Heart left ventricle (tissue), 13 donors: ENCODE data around the gene FASN.
A peak's percentile ranks its signal among the peaks of the same experiment; 100 is the strongest.

ENCODE experiments used
- POLR2A ChIP-seq, 2 donors: fragments of 450-650 bp; IDR thresholded peaks; one replicate each; pipeline ENCODE4 v1.6.1; 2017; ENCODE audit warnings: antibody characterized with exemption in 2 of 2, mild to moderate bottlenecking in 2 of 2, moderate library complexity in 2 of 2
- TF ChIP-seq, protein P1 (sequence below), 12 donors: fragments of 200-600 bp; sonication (generic) in 4 of 12; IDR thresholded peaks; one replicate each; pipeline versions ENCODE4 v1.5.0 to v1.8.0; 2018 to 2022; ENCODE audit warnings: antibody characterized with exemption in 12 of 12, mild to moderate bottlenecking in 5 of 12
- donor health status: ischemic (EF 13 %, LVEDD 7.1; RV severe dilation, severe dysfunction).
- donor health status: DM: no; HTN: yes; CAD: no.
- donor health status: DM: no; HTN: no; CAD: no.
- donor health status: ischemic (EF 25% LVEDD 6.9; RV normal size, moderate dysfunction).
- donor health status: ischemic (EF 25% LVEDD 5.7; RV mildly dilated, moderate dysfunction).
- donor health status: ischemic (EF 35%, LVEDD 5.7; RV mildly dilated, moderate dysfunction).
- donor health status: nonischemic (EF 11% LVEDD 7.7; RV severe dilation, severe dysfunction).
- donor health status: DM: yes; HTN: yes; CAD: no.
- donor health status: PGD.
- donor health status: ischemic (EF 29% LVEDD 5.4; RV normal size, mild dysfunction).
- donor health status: nonischemic (EF 23%, LVEDD 6.1; RV moderate dilation, normal function).

DNA sequence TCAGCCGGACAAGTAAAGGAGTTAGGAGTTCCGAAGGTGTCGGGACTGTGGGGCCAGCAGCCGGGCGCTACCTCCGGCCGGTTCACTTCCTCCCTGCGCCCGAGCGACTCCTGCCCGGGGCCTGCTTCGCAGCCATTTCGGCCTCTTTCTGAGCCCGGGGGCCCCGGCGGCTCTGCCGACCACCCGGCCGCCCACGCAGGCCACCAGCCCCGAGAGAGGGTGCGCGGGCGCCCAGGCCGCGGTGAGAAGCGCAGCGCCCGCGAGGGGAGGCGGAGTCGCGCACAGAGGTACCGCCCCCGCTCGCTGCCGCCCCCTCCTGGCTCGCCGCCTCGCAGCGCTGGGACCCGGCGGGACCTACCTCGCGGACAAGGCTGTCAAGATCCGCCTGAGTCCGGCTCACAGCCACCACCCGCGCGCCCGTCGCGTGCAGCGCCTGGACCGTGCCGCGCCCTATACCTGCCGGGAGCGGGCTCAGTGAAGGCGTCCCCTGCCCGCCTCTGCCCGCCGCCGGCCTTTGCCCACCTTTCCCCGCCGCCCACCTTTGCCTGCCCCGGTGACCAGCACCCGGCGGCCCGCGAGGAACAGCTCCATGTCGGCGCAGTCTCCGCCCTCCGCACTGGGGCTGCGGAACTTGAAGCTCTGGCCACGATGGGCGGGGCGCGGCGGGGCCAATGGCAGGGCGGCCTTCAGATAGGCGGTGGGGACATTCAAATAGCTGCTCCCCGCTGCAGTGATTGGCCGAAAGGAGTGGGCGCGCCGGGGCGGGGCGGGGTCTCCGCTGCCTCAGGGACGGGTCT, 60.7 kb downstream of the FASN start, which contains the start of gene DCXR:
- TF ChIP-seq, protein P1, sequence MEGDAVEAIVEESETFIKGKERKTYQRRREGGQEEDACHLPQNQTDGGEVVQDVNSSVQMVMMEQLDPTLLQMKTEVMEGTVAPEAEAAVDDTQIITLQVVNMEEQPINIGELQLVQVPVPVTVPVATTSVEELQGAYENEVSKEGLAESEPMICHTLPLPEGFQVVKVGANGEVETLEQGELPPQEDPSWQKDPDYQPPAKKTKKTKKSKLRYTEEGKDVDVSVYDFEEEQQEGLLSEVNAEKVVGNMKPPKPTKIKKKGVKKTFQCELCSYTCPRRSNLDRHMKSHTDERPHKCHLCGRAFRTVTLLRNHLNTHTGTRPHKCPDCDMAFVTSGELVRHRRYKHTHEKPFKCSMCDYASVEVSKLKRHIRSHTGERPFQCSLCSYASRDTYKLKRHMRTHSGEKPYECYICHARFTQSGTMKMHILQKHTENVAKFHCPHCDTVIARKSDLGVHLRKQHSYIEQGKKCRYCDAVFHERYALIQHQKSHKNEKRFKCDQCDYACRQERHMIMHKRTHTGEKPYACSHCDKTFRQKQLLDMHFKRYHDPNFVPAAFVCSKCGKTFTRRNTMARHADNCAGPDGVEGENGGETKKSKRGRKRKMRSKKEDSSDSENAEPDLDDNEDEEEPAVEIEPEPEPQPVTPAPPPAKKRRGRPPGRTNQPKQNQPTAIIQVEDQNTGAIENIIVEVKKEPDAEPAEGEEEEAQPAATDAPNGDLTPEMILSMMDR (IDR thresholded peaks at IDR 0.05): peak; percentile 72 to 93 (median 82)
- TF ChIP-seq POLR2A (IDR thresholded peaks at IDR 0.05): peak; percentile 75 to 96
